ENCODE data around the gene UBE2L6. TPM values are rescaled to one million over a fixed set of nuclear protein-coding genes. Genes with fewer than 3 reads are reported as not detected.

Gene UBE2L6
- total RNA-seq, 4 donors from 2014 or later = 28.3 to 87.9 (median 84.2) TPM

- H3K27ac ChIP-seq = peak overlapping the region; percentile 84
- H3K36me3 ChIP-seq = no peaks in the 10 kb centered on the region
- DNase-seq = peak; percentile 40 to 41
- peak overlapping the region; percentile 63 to 82 for H3K4me3 ChIP-seq
- no peaks in the 10 kb centered on the region for H3K27me3 ChIP-seq
- H3K4me1 ChIP-seq = no peaks in the 10 kb centered on the region
- intact Hi-C loops (cut with DNase I; ENCODE audit: low total_unique reads) = no loop called here
- H3K9me3 ChIP-seq = no peaks in the 10 kb centered on the region
- TF ChIP-seq POLR2A (IDR thresholded peaks at IDR 0.05) = no peak
- no peak for TF ChIP-seq CTCF (IDR thresholded peaks at IDR 0.05)
Observed at GRCh38 chr11:57513911-57514537, 53.4 kb downstream of the UBE2L6 start.

GRCh38 chr11:57513452-57513795 is 54.0 kb downstream of the UBE2L6 start:
- Histone ChIP-seq H3K27ac (peak overlapping the region; percentile 84), H3K36me3 (no peaks in the 10 kb centered on the region), H3K4me3 (peak overlapping the region in 1 of 2 donors; percentile 63), H3K27me3 (no peaks in the 10 kb centered on the region), H3K9me3 (no peaks in the 10 kb centered on the region), H3K4me1 (no peaks in the 10 kb centered on the region)
- no peak for DNase-seq
- TF ChIP-seq POLR2A (IDR thresholded peaks at IDR 0.05) (no peak), CTCF (IDR thresholded peaks at IDR 0.05) (no peak)
- intact Hi-C loops (cut with DNase I; ENCODE audit: low total_unique reads) = no loop called here

- no peak overlapping the region for H3K4me3 ChIP-seq
- no peaks in the 10 kb centered on the region for H3K27me3 ChIP-seq
- intact Hi-C loops (cut with DNase I; ENCODE audit: low total_unique reads) = no loop called here
- H3K27ac ChIP-seq = peak overlapping the region; percentile 84
- no peak for DNase-seq
- H3K9me3 ChIP-seq = no peaks in the 10 kb centered on the region
- TF ChIP-seq CTCF (IDR thresholded peaks at IDR 0.05) (no peak), POLR2A (IDR thresholded peaks at IDR 0.05) (no peak)
- H3K4me1 ChIP-seq = no peaks in the 10 kb centered on the region
- H3K36me3 ChIP-seq = no peaks in the 10 kb centered on the region
Observed at GRCh38 chr11:57512646-57513451, 54.6 kb downstream of the UBE2L6 start.

GRCh38 chr11:57511741-57512430 is 55.6 kb downstream of the UBE2L6 start:
- no peak for DNase-seq
- intact Hi-C loops (cut with DNase I; ENCODE audit: low total_unique reads) = no loop called here
- no peak for TF ChIP-seq POLR2A (IDR thresholded peaks at IDR 0.05)

GRCh38 chr11:57508341-57509170 is 58.9 kb downstream of the UBE2L6 start:
- Histone ChIP-seq H3K27ac (no peak overlapping the region), H3K36me3 (no peaks in the 10 kb centered on the region), H3K4me1 (no peaks in the 10 kb centered on the region), H3K27me3 (no peaks in the 10 kb centered on the region), H3K4me3 (no peak overlapping the region), H3K9me3 (no peaks in the 10 kb centered on the region)
- intact Hi-C loops (cut with DNase I; ENCODE audit: low total_unique reads) = no loop called here
- no peak for DNase-seq
- TF ChIP-seq CTCF (IDR thresholded peaks at IDR 0.05) = no peak
- TF ChIP-seq POLR2A (IDR thresholded peaks at IDR 0.05) = no peak

More at GRCh38 chr11:57511741-57512430, 55.6 kb downstream of the UBE2L6 start:
- H3K9me3 ChIP-seq = no peaks in the 10 kb centered on the region
- H3K27me3 ChIP-seq = no peaks in the 10 kb centered on the region
- no peak overlapping the region for H3K4me3 ChIP-seq
- no peaks in the 10 kb centered on the region for H3K36me3 ChIP-seq
- H3K27ac ChIP-seq = no peak overlapping the region
- no peaks in the 10 kb centered on the region for H3K4me1 ChIP-seq

Data from uterus (tissue), 4 donors.